Nucleus accumbens (tissue), 56 donors: ENCODE measurements around the gene PDE4D.
"Not testable (repeated sequence)": the region's sequence is repeated elsewhere in the genome, so short reads cannot be mapped to it uniquely, and the experiment has no call there.

Source experiments
- DNase-seq, 56 donors: peaks; one replicate each; lab custom pipeline; 2025; lab: John Stamatoyannopoulos, UW

Gene PDE4D

GRCh38 chr5:59019078-59019477, 874.4 kb downstream of the PDE4D start:
- no peak for DNase-seq

GRCh38 chr5:59016925-59017324, 876.6 kb downstream of the PDE4D start:
- no peak for DNase-seq

GRCh38 chr5:59008816-59009473, 884.6 kb downstream of the PDE4D start:
- DNase-seq: no peak

- DNase-seq: no peak
Observed at GRCh38 chr5:59007460-59008063, 886.0 kb downstream of the PDE4D start.

- DNase-seq: no peak
Observed at GRCh38 chr5:59005934-59006701, 887.4 kb downstream of the PDE4D start.

- DNase-seq: no peak
Observed at GRCh38 chr5:59003641-59004040, 889.9 kb downstream of the PDE4D start.

- DNase-seq: no peak
Observed at GRCh38 chr5:59003124-59003523, 890.4 kb downstream of the PDE4D start.

GRCh38 chr5:59002162-59002825, 891.2 kb downstream of the PDE4D start:
- no peak for DNase-seq

GRCh38 chr5:59001716-59002115, 891.8 kb downstream of the PDE4D start:
- DNase-seq: no peak

- no peak for DNase-seq
Observed at GRCh38 chr5:59001154-59001553, 892.4 kb downstream of the PDE4D start.

- no peak for DNase-seq
Observed at GRCh38 chr5:59000211-59000610, 893.3 kb downstream of the PDE4D start.

- DNase-seq: peak; percentile 19 to 93 (median 80)
Observed at GRCh38 chr5:58999804-59000203, 893.7 kb downstream of the PDE4D start.

GRCh38 chr5:58998544-58998943, 895.0 kb downstream of the PDE4D start:
- DNase-seq: no peak

- DNase-seq: not testable (repeated sequence)
Observed at GRCh38 chr5:58995779-58996178, 897.7 kb downstream of the PDE4D start.

- DNase-seq: no peak
Observed at GRCh38 chr5:58993461-58993860, 900.1 kb downstream of the PDE4D start.

GRCh38 chr5:58988938-58989337, 904.6 kb downstream of the PDE4D start:
- no peak for DNase-seq

- no peak for DNase-seq
Observed at GRCh38 chr5:58987193-58987592, 906.3 kb downstream of the PDE4D start.

GRCh38 chr5:58986281-58986680, 907.2 kb downstream of the PDE4D start:
- no peak for DNase-seq

- no peak for DNase-seq
Observed at GRCh38 chr5:58985759-58986158, 907.8 kb downstream of the PDE4D start.

GRCh38 chr5:58985311-58985710, 908.2 kb downstream of the PDE4D start:
- no peak for DNase-seq
